GM21619 (cell line): ENCODE results near the gene ERGIC1.

Experiments used
- ATAC-seq: cut with Tn5 transposase; IDR thresholded peaks from one replicate; pipeline ENCODE4 v1.9.1; 2021; ENCODE audit not compliant: unreplicated experiment

ERGIC1 gene

GRCh38 chr5:172911976-172912375 lies 77.9 kb downstream of the ERGIC1 start:
- ATAC-seq: no peak

- ATAC-seq: no peak
These were observed 79.2 kb downstream of the ERGIC1 start for GRCh38 chr5:172913117-172913850.

GRCh38 chr5:172915514-172915913 lies 81.5 kb downstream of the ERGIC1 start:
- no peak for ATAC-seq

- no peak for ATAC-seq
These were observed 84.6 kb downstream of the ERGIC1 start for GRCh38 chr5:172918421-172919371.

GRCh38 chr5:172919525-172920446 lies 85.7 kb downstream of the ERGIC1 start:
- ATAC-seq: no peak

GRCh38 chr5:172920447-172920849 lies 86.4 kb downstream of the ERGIC1 start:
- no peak for ATAC-seq

GRCh38 chr5:172920995-172921394 lies 86.9 kb downstream of the ERGIC1 start:
- no peak for ATAC-seq

- no peak for ATAC-seq
These were observed 87.9 kb downstream of the ERGIC1 start for GRCh38 chr5:172921906-172922305.

GRCh38 chr5:172923539-172923938 lies 89.5 kb downstream of the ERGIC1 start:
- no peak for ATAC-seq

GRCh38 chr5:172925336-172925948 lies 91.4 kb downstream of the ERGIC1 start:
- ATAC-seq: no peak

- no peak for ATAC-seq
These were observed 92.0 kb downstream of the ERGIC1 start for GRCh38 chr5:172926008-172926523.

GRCh38 chr5:172926796-172927195 lies 92.7 kb downstream of the ERGIC1 start:
- no peak for ATAC-seq

GRCh38 chr5:172929371-172929838 lies 95.4 kb downstream of the ERGIC1 start:
- ATAC-seq: no peak

GRCh38 chr5:172931001-172931536 lies 97.0 kb downstream of the ERGIC1 start:
- ATAC-seq: no peak

GRCh38 chr5:172932313-172933017 lies 98.4 kb downstream of the ERGIC1 start:
- ATAC-seq: no peak

GRCh38 chr5:172933238-172933637 lies 99.2 kb downstream of the ERGIC1 start:
- no peak for ATAC-seq

- no peak for ATAC-seq
These were observed 101.0 kb downstream of the ERGIC1 start for GRCh38 chr5:172935096-172935495.

- ATAC-seq: no peak
These were observed 102.3 kb downstream of the ERGIC1 start for GRCh38 chr5:172936401-172936800.

GRCh38 chr5:172939071-172939470 lies 105.0 kb downstream of the ERGIC1 start:
- no peak for ATAC-seq
